Progenitor cell of endocrine pancreas (in vitro differentiated cells): ENCODE data around the gene FAM25C. TPM values are rescaled to one million over a fixed set of nuclear protein-coding genes. Genes with fewer than 3 reads are reported as not detected.
A peak's percentile ranks its signal among the peaks of the same experiment; 100 is the strongest.
"Not testable (repeated sequence)": the region's sequence is repeated elsewhere in the genome, so short reads cannot be mapped to it uniquely, and the experiment has no call there.

Experiments used
- DNase-seq: peaks from one replicate; pipeline ENCODE4 v3.0.0; 2021; ENCODE audit warnings: low spot score; ENCODE audit not compliant: unreplicated experiment
- H3K27ac Mint-ChIP-seq: 2 replicates; pipeline ENCODE4 v1.8.0; 2021; ENCODE audit warnings: mild to moderate bottlenecking, moderate library complexity, mixed read lengths
- H3K27me3 Mint-ChIP-seq: 2 replicates; pipeline ENCODE4 v1.8.0; 2021; ENCODE audit warnings: mixed read lengths
- H3K36me3 Mint-ChIP-seq: 2 replicates; pipeline ENCODE4 v1.8.0; 2022; ENCODE audit warnings: mixed read lengths; ENCODE audit not compliant: insufficient read depth
- H3K4me1 Mint-ChIP-seq: 2 replicates; pipeline ENCODE4 v1.8.0; 2021; ENCODE audit warnings: low read depth, mixed read lengths
- H3K4me3 Mint-ChIP-seq: 2 replicates; pipeline ENCODE4 v1.8.0; 2021; ENCODE audit warnings: low read depth, mild to moderate bottlenecking, moderate library complexity, mixed read lengths
- H3K9me3 Mint-ChIP-seq: 2 replicates; pipeline ENCODE4 v1.8.0; 2021; ENCODE audit warnings: low read depth, mixed read lengths
- long read RNA-seq: library from polyadenylated mRNA; unstranded; transcript quantifications from one replicate; pipeline ENCODE4 v2.0.0, GENCODE V29; 2020
- total RNA-seq: library from RNA; stranded (reverse); gene quantifications from 2 replicates; pipeline ENCODE4 v1.2.1, GENCODE V29; 2021

FAM25C gene
- total RNA-seq: not detected in 2 replicates
- long read RNA-seq: 0 reads

DNA sequence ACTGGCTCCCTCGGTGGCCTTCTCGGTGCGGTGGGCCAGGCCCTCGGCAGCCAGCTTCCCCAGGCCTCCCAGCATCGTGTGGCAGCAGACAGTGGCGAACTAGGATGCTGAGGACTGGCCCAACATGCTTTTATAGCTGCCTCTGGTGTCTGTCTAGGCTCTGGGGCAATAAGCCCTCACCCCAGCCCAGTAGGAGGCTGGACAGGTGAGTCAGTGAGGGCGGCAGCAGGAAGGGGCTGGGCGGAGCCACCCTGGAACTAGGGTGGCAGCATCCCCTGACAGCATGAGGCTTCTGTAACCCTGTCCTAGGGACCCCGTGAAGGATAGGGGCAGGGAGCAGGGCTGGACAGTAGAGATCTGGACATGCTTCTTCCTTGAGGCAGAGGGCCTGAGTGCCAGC, at the start of gene FAM25C:
Gene FAM25C, minus strand, starts transcription at position 101 of the 400 bp plus-strand sequence. Its CDS starts 26 bp downstream, at position 75.
- H3K27ac Mint-ChIP-seq: not testable (repeated sequence)

DNA sequence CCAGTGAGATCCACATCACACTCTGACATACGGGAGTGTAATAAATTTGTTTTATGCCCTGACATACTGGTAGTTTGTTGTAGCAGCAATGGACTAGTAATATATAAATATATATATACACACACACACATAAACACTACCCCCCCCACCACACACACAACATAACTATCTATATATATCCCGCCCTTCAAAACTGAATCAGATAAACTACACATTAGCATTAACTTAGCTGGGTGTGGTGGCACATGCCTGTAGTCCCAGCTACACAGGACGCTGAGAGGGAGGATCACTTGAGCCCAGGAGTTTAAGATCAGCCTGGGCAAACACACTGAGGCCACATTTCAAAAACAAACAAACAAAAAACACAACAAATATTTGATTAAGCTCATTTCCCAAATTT, 45.0 kb upstream of the FAM25C start:
- H3K27me3 Mint-ChIP-seq, H3K27ac Mint-ChIP-seq, H3K9me3 Mint-ChIP-seq, H3K36me3 Mint-ChIP-seq, DNase-seq, H3K4me3 Mint-ChIP-seq, H3K4me1 Mint-ChIP-seq: not testable (repeated sequence)

More for the DNA sequence above, at the start of gene FAM25C:
- not testable (repeated sequence) for DNase-seq, H3K9me3 Mint-ChIP-seq, H3K36me3 Mint-ChIP-seq, H3K4me3 Mint-ChIP-seq, H3K4me1 Mint-ChIP-seq, H3K27me3 Mint-ChIP-seq

DNA sequence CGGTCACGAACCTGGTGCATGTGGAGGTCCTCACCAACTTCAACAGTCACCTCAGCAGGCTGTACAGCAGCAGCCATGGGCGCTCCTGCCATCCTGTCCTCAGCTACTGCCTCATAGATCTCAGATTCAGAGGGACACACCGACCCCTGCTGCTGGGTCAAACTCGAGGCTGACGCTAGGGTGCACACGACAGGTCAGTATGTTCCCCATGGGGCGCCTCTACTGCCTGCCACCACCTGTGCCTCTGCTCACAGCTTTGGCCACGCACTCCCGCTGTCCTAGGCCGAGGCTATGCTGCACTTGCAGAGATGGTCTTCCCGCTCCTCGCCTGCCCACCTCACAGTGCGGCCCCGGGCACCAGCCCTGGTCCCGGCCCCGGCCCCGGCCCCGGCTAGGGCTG, 31.8 kb upstream of the FAM25C start:
- H3K36me3 Mint-ChIP-seq, DNase-seq, H3K4me1 Mint-ChIP-seq, H3K27ac Mint-ChIP-seq, H3K4me3 Mint-ChIP-seq, H3K27me3 Mint-ChIP-seq, H3K9me3 Mint-ChIP-seq: not testable (repeated sequence)

DNA sequence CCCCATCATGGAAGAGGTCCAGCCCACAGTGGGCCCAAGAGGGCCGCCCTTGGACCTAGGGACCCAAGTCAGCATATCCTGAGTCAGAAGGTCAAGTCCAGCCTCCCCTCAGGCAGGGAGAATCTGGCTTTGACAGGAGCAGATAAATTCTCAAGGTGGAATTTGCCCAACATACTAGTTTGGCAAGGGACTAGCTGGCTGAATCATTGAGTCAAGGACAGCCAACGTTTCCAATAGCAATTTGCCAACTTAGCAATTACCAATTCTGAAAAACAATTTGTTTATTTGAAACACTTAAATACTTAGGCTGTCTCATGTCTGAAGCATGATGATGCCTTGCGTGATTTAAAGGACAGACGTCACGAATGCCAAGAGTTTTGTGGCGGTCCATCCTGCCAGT, 2.7 kb upstream of the FAM25C start:
- H3K36me3 Mint-ChIP-seq, H3K27me3 Mint-ChIP-seq, H3K27ac Mint-ChIP-seq, H3K4me3 Mint-ChIP-seq, H3K9me3 Mint-ChIP-seq, DNase-seq, H3K4me1 Mint-ChIP-seq: not testable (repeated sequence)

DNA sequence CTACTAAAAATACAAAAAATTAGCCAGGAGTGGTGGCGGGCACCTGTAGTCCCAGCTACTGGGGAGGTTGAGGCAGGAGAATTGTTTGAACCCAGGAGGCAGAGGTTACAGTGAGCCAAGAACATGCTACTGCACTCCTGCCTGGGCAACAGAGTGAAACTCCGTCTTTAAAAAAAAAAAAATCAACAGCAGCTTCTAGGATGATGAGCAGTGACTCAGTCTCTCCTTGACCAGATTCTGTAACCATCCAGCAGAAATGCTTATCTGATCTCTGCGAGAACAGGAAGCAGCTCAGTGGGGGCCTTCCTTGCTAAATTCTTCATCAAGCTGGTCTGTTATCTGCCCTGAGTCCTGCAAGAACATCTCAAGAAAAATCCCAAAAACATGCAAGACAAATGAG, 5.5 kb downstream of the FAM25C start:
- not testable (repeated sequence) for H3K9me3 Mint-ChIP-seq, H3K27me3 Mint-ChIP-seq, H3K4me1 Mint-ChIP-seq, H3K27ac Mint-ChIP-seq, H3K36me3 Mint-ChIP-seq, DNase-seq, H3K4me3 Mint-ChIP-seq

DNA sequence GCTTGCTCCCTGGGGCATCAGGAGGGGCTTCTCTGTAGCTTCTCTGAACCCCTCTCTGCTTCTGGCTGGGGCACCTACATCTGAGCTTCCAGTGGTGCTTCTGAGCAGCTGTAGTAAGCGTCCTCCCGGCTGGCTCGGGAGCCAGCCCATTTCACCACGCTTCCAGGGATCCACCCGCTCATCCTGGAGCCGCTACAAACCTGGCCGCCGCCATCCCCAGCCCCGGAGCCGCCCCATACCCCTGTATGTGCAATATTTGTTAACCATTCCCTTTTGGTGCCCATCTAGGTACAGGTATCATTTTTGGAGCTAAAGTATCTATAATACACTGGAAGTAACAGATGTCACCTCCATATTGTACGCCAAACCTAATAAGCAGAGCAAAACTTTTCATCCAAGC, 7.0 kb downstream of the FAM25C start:
- not testable (repeated sequence) for H3K4me3 Mint-ChIP-seq, DNase-seq, H3K9me3 Mint-ChIP-seq, H3K36me3 Mint-ChIP-seq, H3K27me3 Mint-ChIP-seq, H3K27ac Mint-ChIP-seq, H3K4me1 Mint-ChIP-seq

DNA sequence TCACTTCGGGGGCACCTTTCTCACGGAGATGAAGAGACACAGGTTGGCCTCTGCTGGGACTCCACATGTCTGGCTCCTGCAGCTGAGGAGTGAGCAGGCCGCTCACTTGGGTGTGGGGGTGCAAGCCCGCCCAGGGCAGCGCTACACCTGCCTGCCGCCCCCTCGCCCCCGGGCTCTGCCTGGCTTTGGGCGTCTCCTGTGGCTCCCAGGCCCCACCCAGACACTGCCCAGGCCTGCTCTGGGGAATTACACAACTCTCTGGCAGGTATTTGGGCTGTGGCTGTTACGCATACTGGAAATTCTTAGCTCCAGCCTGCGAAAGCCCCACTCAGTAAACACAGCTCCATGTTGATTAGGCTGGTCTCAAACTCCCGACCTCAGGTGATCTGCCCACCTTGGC, 7.9 kb downstream of the FAM25C start:
- not testable (repeated sequence) for H3K9me3 Mint-ChIP-seq, H3K4me3 Mint-ChIP-seq, H3K4me1 Mint-ChIP-seq, H3K27ac Mint-ChIP-seq, H3K36me3 Mint-ChIP-seq, DNase-seq, H3K27me3 Mint-ChIP-seq

DNA sequence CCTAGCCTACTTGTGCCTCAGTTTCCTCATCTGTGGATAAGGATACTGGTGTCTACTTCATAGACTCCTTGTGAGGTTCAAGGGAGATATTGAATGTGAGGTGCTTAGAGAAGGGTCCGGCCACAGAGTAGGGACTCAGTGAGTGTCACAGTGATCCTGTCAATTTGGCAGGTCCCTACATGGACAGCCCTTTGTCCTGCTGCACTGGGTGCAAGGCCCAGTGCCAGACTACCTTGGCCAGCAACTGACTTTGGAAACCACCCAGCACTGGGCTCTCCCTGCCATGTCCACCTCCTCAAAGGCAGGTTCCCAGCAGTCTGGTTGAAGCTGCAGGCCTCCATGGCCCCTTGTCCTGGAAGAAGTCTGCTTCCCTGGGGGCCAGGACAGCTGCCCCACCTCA, 9.5 kb downstream of the FAM25C start:
- not testable (repeated sequence) for H3K4me3 Mint-ChIP-seq, H3K27ac Mint-ChIP-seq, H3K27me3 Mint-ChIP-seq, DNase-seq, H3K4me1 Mint-ChIP-seq, H3K9me3 Mint-ChIP-seq, H3K36me3 Mint-ChIP-seq

DNA sequence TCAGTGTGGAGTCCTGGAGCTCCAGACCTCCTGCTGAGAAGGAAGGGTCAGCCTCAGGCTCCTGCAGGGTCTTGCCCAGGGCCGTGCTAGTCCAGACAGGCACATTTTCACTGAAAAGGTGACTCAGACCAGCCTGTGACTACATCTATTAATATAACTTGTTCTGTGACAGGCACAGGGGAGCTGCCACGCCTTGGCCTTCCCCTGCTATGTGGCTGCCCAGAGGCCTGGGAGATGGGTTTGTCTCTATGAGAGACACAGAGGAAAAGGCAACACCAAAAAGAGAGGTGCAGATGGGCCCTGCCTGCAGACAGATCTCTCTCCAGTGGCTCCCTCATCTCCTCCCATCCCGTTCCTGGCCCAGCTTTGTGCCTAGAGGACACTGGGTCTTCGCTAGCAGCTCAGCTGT, 10.0 kb downstream of the FAM25C start:
- not testable (repeated sequence) for H3K9me3 Mint-ChIP-seq, H3K4me1 Mint-ChIP-seq, DNase-seq, H3K27me3 Mint-ChIP-seq, H3K36me3 Mint-ChIP-seq, H3K4me3 Mint-ChIP-seq, H3K27ac Mint-ChIP-seq

DNA sequence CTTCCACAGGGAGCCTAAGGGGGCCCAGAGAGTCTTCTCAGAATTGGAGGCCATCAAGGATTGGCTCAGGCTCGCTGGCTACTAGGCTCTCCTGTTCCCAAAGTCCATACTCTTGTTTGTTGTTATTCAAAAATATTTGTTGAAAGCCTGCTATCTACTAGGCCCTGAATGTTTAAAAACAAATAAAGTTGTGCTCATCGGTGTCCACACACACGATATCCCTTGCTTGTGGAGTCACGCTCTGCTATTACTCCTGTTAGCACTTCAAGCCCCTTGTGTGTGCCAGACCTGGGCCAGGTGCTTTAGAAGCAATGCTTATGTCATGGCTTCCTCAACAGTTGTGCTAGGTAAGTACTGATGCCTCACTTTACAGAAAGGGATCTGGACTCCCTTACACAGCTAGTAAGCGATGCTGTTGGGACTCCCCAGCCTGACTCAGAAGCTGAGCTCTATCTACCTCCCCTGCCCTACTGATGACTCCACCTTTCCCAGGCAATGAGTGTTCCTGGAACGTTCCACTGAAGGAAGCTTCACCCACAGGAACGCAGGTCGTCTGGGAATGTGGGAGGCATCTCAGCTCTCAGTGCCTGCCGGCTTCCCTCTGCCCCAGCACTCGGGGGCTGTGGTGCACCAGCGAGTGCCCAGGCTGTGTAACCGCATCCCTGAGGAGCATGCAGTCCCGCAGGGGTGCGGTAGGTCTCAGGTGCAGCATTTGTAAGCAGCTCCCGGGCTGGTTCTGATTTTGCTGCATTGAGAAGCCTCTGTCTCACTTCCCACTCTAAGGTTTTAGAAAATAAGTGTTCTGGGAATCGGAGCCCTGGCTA, 10.7 kb downstream of the FAM25C start:
- not testable (repeated sequence) for H3K27me3 Mint-ChIP-seq, H3K4me3 Mint-ChIP-seq, H3K9me3 Mint-ChIP-seq, DNase-seq, H3K4me1 Mint-ChIP-seq, H3K27ac Mint-ChIP-seq, H3K36me3 Mint-ChIP-seq

DNA sequence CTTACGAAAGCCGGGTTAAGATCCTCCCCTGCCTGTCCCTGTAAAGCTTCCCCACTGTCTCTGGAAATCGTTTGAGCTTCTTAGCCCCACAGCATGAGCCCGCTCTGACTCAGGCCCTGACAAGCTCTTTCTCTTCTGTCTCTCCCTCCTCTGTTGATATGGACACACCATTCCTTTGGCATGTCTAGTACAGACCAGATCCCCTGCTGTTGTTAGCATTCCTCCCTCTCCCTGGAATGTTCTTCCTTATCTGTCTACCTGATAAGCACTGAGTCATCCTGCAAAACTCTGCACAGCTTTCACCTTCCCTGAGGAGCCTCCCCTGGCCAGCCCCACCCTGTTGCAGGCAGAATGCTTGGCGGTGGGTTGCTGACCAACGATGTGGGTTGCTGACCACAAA, 11.6 kb downstream of the FAM25C start:
- H3K4me3 Mint-ChIP-seq, H3K4me1 Mint-ChIP-seq, H3K27ac Mint-ChIP-seq, DNase-seq, H3K9me3 Mint-ChIP-seq, H3K27me3 Mint-ChIP-seq, H3K36me3 Mint-ChIP-seq: not testable (repeated sequence)

DNA sequence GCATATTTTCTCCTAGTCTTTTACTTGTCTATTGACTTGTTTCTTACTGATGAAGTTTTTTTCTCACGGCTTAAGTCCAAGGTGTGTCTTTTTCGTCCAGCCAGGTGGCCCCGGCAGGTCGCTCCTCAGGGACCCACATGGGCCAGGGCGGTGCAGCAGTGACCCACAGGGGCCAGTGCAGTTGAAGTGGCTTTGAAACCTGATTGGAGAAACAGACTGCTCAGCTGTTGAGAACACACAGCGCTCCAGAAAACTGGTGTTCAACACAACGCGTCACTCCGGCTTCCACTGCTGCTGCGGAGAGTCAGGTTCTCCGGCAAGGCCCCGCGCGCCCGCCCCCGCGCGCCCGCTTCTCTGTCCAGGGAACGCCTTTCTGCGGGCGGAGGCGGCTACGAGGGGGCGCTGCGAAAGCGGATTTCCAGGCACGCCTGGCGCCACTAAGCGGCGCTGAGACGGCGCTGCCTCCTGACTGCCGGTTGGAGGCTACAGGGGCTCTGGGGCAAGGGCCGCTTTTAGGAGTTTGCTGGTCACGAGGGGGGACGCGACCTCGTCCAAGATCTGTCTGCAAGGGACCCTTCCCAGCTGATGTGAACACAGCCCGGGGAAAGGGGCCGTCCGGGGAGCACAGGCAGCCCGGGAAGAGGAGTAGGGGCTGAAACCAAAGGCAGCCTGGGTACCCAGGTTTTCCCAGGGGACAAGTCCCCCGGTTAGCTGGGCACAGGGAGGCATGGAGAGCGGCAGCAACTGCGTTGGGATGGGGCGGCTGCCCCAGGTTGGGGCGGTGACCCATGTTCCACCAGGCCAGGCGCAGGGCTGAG, 13.0 kb downstream of the FAM25C start:
- H3K27ac Mint-ChIP-seq, H3K27me3 Mint-ChIP-seq, H3K4me1 Mint-ChIP-seq, H3K9me3 Mint-ChIP-seq, H3K36me3 Mint-ChIP-seq, DNase-seq: not testable (repeated sequence)
- peak overlapping the region; percentile 42 for H3K4me3 Mint-ChIP-seq

DNA sequence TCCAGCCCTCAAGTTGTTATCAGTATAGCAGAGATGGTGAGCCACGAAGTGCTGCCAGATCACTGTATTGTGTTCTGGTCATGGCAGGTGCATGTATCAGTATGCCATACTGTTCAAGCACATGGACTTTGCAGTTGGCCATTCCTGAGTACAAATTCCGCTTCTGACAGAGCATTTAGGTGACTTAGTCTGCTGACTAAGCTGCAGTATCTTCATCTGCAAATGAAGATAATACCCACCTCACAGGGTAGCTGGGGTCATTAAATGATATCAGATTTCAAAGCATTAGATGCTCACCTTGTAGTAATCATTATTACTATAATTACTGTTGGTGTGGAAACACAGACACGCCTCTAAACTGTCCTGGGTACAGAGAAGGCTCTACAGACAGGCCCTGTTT, 24.2 kb downstream of the FAM25C start:
- not testable (repeated sequence) for H3K4me3 Mint-ChIP-seq, H3K4me1 Mint-ChIP-seq, DNase-seq, H3K9me3 Mint-ChIP-seq, H3K27me3 Mint-ChIP-seq, H3K27ac Mint-ChIP-seq, H3K36me3 Mint-ChIP-seq
